Measurements from ENCODE around the gene ANKRD13D. TPM values are rescaled to one million over a fixed set of nuclear protein-coding genes. Genes with fewer than 3 reads are reported as not detected.

The ANKRD13D gene
- total and polyA plus RNA-seq, 11 donors = 7.6 to 43.6 (median 12.8) TPM

GRCh38 chr11:67287355-67288197 lies 1.5 kb upstream of the ANKRD13D start:
- Histone ChIP-seq H3K9me3 (no peaks in the 10 kb centered on the region), H3K27ac (peak overlapping the region; percentile 89 to 100 (median 94)), H3K27me3 (no peaks in the 10 kb centered on the region), H3K4me1 (peaks cover 5 to 86% (median 31%) of the 10 kb centered on the region in 12 donors), H3K4me3 (peak overlapping the region in 10 of 12 donors; percentile 70 to 95 (median 88)), H3K36me3 (peaks cover 5 to 75% (median 58%) of the 10 kb centered on the region in 9 donors)
- peak in 3 of 5 donors; percentile 22 to 57 (median 25) for DNase-seq
- TF ChIP-seq CTCF (IDR thresholded peaks at IDR 0.05) (no peak), POLR2A (IDR thresholded peaks at IDR 0.05) (no peak)
- ATAC-seq = no peak
- 73 to 80% (median 74%) methylated on average over 14 of the region's 14 CpGs for WGBS, 4 donors
- intact Hi-C loops (cut with DNase I) = loop anchor here in 4 of 10 donors (1.0 to 2.0 kb wide), 6 partner anchors 10 to 30 kb away; partner anchors contain the start of genes GRK2 (in 1 of the 4) and SSH3 (in 1 of the 4)

GRCh38 chr11:67288198-67288451 lies 978 bp upstream of the ANKRD13D start:
- Histone ChIP-seq H3K36me3 (peaks cover 3 to 75% (median 57%) of the 10 kb centered on the region in 9 donors), H3K4me3 (peak overlapping the region; percentile 70 to 95 (median 86)), H3K4me1 (peaks cover 5 to 86% (median 31%) of the 10 kb centered on the region in 12 donors), H3K9me3 (no peaks in the 10 kb centered on the region), H3K27ac (peak overlapping the region; percentile 89 to 100 (median 94)), H3K27me3 (no peaks in the 10 kb centered on the region)
- no peak for DNase-seq
- intact Hi-C loops (cut with DNase I) = loop anchor here in 4 of 10 donors (1.0 to 2.0 kb wide), 6 partner anchors 11 to 29 kb away; partner anchors contain the start of genes GRK2 (in 1 of the 4) and SSH3 (in 1 of the 4)
- 24 to 35% (median 30%) methylated on average over 4 of the region's 4 CpGs for WGBS, 4 donors
- ATAC-seq = no peak
- TF ChIP-seq CTCF (IDR thresholded peaks at IDR 0.05) (no peak), POLR2A (IDR thresholded peaks at IDR 0.05) (no peak)

GRCh38 chr11:67288452-67289225 lies 464 bp upstream of the ANKRD13D start:
- H3K4me1 ChIP-seq = peaks cover 5 to 88% (median 31%) of the 10 kb centered on the region in 12 donors
- no peaks in the 10 kb centered on the region for H3K9me3 ChIP-seq
- H3K36me3 ChIP-seq = peaks cover 3 to 75% (median 52%) of the 10 kb centered on the region in 9 donors
- H3K27ac ChIP-seq = peak overlapping the region; percentile 89 to 100 (median 94)
- TF ChIP-seq CTCF (IDR thresholded peaks at IDR 0.05) (peak; percentile 19 to 67 (median 54)), POLR2A (IDR thresholded peaks at IDR 0.05) (peak in 1 of 2 donors; percentile 48)
- H3K27me3 ChIP-seq = no peaks in the 10 kb centered on the region
- DNase-seq (peak; percentile 91 to 94 (median 92)), ATAC-seq (peak; percentile 48 to 87 (median 84))
- intact Hi-C loops (cut with DNase I) = loop anchor here in 5 of 10 donors (1.0 to 2.0 kb wide), 8 partner anchors 11 to 29 kb away; partner anchors contain the start of genes GRK2 (in 3 of the 5) and SSH3 (in 1 of the 5)
- WGBS, 4 donors = 0 to 1% (median 1%) methylated on average over 15 to 87 of the region's 87 CpGs
- H3K4me3 ChIP-seq = peak overlapping the region; percentile 70 to 95 (median 86)

Measured in heart left ventricle (tissue), 16 donors.